Retinal pigment epithelial cell (primary cell): ENCODE data around the gene WIPF1.

Experiments used
- DNase-seq: peaks from one replicate; pipeline ENCODE4 v3.0.0-alpha.2; 2010; ENCODE audit warnings: low read depth
- H3K4me3 ChIP-seq: 2 replicates; pipeline ENCODE4 v1.5.1; 2011; ENCODE audit warnings: mild to moderate bottlenecking, low read length, control low read depth, moderate library complexity
- CTCF ChIP-seq: conservative IDR thresholded peaks from 2 replicates; pipeline ENCODE4 v1.5.1; 2011; ENCODE audit warnings: low read depth, low read length, control low read depth, inconsistent platforms

WIPF1 gene, protein sequence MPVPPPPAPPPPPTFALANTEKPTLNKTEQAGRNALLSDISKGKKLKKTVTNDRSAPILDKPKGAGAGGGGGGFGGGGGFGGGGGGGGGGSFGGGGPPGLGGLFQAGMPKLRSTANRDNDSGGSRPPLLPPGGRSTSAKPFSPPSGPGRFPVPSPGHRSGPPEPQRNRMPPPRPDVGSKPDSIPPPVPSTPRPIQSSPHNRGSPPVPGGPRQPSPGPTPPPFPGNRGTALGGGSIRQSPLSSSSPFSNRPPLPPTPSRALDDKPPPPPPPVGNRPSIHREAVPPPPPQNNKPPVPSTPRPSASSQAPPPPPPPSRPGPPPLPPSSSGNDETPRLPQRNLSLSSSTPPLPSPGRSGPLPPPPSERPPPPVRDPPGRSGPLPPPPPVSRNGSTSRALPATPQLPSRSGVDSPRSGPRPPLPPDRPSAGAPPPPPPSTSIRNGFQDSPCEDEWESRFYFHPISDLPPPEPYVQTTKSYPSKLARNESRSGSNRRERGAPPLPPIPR

GRCh38 chr2:174597345-174598047 is at the start of gene WIPF1:
Gene WIPF1 (minus strand): TSS chr2:174597804. CDS start chr2:174585573, 12,231 bp downstream.
- no peak for DNase-seq
- H3K4me3 ChIP-seq: no peak within 1 kb of the TSS
- TF ChIP-seq CTCF: no peak

DNA sequence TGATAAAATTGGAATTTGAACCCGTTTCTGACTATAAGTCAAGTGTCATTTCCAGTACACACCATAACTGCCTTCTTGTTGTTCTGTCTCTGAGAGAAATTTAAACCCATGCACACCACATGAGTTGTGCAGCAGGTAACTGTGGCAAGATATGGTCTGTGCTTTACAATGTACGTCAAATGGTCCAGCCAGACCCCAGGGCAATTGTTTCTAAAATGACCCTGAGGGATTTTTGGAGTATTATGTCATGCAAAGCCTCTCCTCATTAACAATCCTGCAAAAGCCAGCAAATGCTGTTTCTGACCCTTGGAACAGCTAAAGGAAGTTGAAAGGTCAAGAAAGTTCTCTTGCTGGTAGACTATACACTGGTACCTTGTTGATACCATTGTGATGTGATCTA is 47.7 kb upstream of the WIPF1 start:
- no peak for DNase-seq
- TF ChIP-seq CTCF: no peak

GRCh38 chr2:174644406-174644805 is 46.8 kb upstream of the WIPF1 start:
- no peak for TF ChIP-seq CTCF
- no peak overlapping the region for H3K4me3 ChIP-seq
- no peak for DNase-seq

More for the DNA sequence above, 47.7 kb upstream of the WIPF1 start:
- no peak overlapping the region for H3K4me3 ChIP-seq

- DNase-seq: no peak
- H3K4me3 ChIP-seq: no peak overlapping the region
- TF ChIP-seq CTCF: no peak
Measured at GRCh38 chr2:174643356-174643755, 45.8 kb upstream of the WIPF1 start.

DNA sequence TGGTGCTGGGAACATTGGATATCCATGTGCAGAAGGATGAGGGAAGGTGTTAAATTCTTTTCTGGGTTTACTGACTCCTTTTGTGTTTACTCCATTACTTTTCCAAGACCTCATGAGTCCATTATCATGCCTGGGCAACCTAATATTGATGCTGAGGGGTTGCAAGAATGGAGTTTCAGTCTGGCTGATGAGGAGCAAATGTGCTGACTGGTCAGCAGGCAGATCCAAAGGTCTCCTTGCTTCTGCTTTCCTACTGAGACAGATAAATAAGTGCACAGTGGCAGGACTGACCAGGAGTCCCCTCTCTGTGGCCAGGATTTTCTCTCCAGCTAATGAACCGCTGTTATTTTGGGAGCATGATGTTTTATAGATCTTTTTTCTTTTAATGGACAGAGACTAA is 43.6 kb upstream of the WIPF1 start:
- no peak for TF ChIP-seq CTCF
- no peak for DNase-seq
- no peak overlapping the region for H3K4me3 ChIP-seq

DNA sequence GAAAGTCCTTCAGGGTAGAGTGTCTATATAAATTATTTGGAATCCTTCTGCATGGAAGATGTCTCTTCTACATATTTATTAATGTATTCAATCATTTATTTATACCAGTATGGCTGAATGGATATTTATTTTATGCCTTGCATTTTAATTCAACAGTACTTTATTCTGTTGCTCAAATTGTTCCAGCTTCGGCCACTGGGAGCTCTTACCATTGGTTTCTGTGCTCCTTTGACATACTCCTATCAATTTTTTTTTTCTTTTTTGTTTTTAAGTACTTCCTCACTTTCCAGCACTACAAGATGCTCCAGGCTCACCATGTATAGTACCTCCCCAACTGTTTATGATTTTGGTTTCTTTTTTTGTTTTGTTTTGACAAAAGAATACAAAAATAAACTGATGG is 39.4 kb upstream of the WIPF1 start:
- no peak for DNase-seq
- TF ChIP-seq CTCF: no peak
- H3K4me3 ChIP-seq: no peak overlapping the region
